ENCODE data around the gene SLC38A5. TPM values are rescaled to one million over a fixed set of nuclear protein-coding genes. Genes with fewer than 3 reads are reported as not detected.
"Not testable (repeated sequence)": the region's sequence is repeated elsewhere in the genome, so short reads cannot be mapped to it uniquely, and the experiment has no call there.

Gene SLC38A5
- total RNA-seq, 1 experiment from 2014 or later, result 0.05 TPM

DNA sequence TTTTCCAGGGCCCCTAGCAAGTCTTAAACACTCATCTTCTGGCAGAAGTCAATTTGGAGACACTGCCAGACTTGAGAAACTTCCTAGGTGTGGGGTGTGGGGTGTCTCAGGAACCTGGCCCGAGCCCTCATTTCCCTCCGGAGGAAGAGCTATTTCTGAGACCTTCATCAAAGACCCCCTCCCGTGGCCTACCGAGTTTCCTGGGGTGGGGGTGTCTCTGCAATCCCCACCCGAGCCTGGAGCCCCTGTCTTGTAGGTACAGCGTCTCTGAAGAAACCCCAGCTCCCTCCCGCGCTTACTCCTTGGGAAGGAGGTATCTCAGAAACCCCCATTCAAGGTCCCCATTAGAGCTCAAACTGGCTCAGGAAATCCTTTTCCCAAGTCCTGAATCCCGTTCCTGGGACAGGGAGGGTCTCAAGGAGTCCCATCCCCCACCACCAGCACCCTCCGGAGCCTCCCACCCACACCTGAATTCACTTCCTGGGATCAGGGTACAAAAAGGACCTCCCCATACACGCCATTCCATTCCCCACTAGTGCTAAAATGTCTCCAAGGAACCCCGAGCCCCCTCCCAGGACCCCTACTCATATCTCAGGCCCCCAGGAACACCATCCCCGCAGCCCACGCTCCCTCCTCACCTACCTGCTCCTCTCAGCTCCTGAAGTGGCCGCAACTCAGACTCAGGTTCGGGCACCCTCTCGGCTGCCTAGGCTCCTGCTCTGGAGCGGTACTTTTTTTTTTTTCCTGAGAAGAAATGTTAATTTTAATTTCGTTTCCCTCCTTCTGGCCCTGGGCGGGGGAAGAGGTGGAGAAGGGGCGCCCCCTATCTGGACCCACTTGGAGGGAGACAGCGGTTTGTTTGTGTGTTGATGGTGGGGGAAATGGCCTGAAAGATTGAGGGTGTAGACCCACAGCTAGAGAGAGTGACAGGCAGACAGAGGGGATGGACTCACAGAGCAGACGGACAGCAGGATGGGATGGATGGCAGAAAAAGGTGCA, 1.1 kb downstream of the SLC38A5 start:
- DNase-seq (ENCODE audit: low read depth), result no peak

DNA sequence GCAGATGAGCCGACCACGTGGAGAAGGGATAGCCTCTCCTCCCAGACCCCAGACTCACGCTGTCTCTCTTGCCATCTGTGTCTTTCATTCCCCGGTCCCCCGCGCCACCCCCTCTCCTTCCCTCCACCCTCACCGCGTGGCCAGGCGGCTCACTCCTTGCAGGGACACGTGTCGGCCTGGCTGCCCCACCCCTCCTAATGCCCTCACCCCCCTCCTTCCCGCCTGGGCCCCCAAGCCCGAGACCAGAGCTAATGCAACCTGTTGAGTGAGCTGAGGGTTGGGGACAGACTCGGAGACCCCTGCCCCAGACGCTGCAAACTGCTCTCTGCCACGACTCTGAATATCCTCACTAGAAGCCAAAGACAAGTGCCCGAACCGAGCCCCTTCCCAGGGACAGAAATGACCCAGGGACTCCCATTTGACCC, 1.8 kb downstream of the SLC38A5 start:
- DNase-seq (ENCODE audit: low read depth), result no peak

DNA sequence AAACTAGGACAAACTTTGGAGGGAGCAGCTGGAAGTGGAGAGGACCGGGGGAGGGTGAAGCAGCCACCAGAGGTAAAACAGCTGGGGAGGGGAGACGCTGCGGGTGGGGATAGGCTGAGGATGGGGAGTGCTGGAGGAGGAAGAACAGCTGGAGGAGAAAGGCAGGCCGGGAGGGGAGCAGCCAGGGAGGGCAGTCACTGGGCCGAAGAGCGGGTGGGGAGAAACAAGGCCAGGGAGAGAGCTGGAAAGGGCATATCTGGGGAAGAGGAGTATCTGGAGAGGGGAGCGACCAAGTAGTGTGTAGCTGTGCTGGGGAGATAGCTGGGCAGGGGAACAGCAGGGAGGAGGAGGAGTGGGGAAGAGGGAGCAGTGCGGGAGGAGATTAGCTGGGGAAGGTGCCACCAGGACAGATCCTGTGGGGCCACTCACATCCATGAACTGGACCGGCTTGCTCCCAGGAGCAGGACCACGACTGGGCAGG, 2.7 kb downstream of the SLC38A5 start:
- DNase-seq (ENCODE audit: low read depth), result no peak

DNA sequence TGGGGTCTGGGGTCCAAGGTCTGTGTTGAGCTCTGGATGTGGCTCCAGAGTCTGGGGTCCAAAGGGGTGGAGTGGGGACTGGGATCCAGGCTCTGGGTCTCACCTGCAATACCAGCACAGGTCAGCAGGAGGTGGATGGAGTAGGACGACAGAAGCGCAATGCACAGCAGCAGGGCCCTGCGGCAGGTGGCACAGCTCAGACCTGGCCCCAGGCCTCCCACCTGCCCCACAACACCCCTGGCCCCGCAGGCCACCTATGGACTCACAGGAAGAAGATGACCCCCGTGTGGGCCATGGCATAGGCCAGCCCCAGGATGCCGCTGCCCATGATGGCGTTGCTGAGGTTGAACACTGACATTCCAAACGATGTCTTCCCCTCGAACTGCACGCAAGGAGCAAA, 3.4 kb downstream of the SLC38A5 start:
- no peak for DNase-seq (ENCODE audit: low read depth)

DNA sequence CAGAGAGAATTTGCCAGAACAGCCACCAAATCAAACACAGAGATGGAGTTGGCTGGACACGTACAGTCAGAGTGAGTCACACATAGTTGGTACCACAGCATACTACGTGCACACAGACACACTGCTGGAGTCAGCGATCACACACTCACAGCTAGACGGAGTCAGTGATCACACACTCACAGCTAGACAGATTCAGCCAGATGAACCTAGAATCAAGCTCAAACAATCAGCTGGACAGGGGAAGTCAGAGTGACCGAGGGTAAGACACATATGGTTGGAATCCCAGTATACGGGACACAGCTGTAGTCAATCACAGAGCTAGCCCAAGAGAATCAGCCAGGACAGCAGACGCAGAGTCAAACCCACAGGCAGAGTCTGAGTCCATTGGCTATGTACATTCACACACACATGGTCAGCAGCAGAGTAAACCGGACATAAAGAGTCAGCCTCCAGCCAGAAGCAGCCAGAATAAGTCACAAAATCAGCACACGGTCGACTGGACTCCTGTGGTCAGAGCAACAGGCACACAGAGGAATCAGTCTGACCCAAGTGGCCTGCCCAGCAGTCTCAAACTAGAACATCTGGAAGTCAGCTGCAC, 4.6 kb downstream of the SLC38A5 start:
- DNase-seq (ENCODE audit: low read depth), result peak; percentile 85

DNA sequence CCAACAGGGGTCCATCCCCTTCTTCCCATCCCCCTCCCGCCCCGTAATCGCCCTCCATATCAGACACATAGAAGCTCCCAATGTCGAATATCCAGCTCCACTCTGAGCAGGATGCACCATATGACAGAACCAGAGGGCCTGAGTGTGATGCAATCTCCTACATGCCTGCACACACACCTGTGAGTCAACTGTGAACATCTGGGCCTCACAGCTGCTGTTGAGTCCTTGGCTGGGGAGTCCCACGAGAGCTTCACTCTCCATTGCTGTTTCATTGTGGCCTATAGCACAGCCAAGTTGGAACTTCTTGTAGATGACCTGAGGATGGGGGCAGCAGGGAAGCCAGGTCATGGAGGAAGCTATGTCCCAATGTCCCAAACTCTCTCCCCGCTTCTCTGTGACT, 8.2 kb downstream of the SLC38A5 start:
- DNase-seq (ENCODE audit: low read depth), result no peak

DNA sequence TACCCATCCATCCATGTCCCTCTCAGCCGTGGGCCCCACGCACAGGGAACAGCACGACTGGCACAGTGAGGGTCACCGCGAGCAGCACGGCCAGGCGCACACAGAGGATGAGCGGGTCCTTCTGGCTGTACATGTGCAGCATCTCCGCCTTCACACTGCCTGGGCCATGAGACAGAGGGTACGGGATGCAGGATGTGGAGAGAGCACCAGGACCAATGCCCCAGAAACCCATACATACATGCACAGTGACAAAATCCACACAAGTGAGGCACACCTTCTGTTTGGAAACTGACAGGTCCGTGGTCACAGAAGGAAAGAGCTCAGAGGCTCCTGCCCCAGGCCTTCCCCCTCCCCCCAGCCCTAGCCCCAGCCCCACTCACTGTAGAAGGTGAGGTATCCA, 9.5 kb downstream of the SLC38A5 start:
- no peak for DNase-seq (ENCODE audit: low read depth)

DNA sequence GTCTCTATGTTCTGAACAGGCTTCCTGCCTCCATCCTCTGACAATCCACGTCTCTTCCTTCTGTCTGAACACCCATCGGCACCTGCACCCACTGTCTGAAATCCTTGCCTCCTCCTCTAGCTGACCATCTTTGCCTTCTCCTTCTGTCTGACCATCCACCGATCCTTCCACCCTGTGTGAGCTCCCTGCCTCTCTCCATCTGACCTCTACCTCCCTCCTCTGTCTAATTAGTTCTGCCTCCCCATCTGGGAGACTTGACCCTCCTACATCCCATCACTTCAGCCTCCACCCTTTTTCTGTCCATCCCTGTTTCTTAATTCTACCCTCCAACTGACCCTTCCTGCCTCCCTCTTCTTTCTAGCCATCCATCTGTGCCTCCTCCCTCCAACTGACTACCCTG, 10.0 kb downstream of the SLC38A5 start:
- no peak for DNase-seq (ENCODE audit: low read depth)

DNA sequence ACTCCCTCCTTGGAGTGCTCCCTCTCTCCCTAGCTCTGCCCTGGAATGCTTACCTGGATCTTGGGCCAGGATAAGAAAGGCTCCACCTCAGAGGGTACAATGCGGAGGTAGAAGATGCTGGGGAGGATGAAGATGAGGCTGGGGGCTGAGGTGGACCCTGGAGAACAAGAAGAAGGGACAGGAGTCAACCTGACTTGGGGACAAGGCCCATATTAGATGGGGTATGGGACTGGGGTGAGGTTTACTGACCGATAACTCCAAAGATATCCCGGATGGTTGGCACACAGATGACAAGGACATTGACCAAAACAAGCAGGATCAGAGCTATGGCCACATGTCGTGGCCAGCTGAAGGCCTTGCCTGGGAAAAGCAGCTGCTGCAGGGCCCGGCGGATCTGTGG, 10.6 kb downstream of the SLC38A5 start:
- DNase-seq (ENCODE audit: low read depth), result no peak

DNA sequence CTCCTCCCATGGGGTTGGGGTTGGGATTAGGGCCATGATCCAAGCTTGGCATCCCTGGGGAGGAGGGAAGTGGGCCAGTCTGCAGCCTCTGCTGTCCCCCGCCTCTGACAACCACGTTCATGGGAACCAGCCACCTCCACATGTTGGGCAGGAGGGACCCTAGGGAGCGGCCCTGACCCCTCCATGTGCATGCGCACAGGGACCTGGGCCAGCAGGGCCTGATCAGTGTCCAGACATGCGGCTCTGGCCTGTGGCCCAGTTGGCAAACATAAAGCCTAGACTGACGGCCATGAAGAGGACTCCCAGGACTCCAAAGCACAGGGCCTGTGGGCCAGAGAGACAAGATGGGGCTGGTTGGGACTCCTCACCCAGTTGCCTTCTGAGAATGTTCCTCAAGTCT, 11.3 kb downstream of the SLC38A5 start:
- no peak for DNase-seq (ENCODE audit: low read depth)

DNA sequence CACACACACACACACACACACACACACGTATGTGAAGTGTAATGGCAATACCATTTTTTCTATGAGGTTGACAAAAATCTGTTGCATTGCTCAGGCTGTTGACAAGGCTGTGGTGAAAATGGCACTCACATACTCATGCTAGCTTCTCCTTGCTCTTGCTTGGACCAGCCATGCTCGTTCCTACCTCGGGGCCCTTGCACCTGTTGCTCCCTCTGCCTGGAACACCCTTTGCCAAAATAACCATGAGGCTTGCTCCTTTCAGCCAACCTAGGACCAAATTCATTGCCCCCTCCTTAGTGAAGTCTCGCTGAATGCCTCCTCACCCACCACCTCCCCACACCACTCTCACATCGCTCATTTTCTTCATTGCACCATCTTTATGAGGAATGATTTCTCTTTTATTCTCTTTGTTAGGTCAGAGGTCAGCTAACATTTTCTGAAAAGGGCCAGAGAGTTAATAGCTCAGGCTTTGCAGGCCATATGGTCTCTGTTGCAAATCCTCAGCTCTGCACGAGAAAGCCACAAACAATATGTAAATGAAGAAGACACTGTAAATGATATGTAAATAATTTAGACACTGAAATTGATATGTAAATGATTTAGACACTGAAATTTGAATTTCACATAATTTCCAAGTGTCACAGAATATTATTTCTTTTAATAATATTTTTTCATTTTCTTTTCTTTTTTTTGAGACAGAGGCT, 13.3 kb downstream of the SLC38A5 start:
- no peak for DNase-seq (ENCODE audit: low read depth)

DNA sequence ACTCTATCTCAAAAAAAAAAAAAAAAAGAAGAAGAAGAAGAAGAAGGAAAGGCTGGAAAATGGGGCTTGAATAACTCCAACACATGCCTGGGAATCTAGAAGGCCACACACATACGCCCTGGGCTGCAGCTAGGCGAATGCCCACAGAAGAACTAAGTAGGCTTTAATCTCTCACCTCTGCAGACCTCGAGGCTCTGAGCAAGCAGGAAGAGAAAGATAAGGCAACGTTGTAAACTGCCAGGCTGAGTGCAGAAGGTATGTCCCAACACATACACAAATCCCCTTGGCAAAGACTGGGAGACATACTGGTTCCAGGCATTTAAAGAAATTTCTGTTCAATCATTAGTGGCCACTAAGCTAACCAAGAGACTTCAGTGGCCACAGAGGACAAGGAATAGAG, 18.4 kb downstream of the SLC38A5 start:
- DNase-seq (ENCODE audit: low read depth), result no peak

DNA sequence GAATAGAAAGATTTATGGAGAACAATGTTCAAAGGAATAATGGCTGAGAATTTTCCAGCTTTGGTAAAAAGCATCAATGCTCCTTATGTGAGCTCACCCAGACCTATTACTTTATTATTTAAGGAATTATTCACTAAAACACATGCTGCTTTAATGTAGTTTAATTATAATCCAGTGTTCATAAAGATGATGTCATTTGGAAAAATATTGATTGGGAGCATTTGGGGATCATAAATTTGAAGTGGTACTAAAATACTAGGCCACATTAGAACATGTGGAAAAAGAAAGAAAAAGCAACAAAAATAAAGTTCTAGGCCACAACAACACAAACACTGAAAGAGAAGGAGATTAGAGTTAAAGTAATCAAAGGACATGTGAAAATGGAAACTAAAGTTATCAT, 20.0 kb downstream of the SLC38A5 start:
- no peak for DNase-seq (ENCODE audit: low read depth)

DNA sequence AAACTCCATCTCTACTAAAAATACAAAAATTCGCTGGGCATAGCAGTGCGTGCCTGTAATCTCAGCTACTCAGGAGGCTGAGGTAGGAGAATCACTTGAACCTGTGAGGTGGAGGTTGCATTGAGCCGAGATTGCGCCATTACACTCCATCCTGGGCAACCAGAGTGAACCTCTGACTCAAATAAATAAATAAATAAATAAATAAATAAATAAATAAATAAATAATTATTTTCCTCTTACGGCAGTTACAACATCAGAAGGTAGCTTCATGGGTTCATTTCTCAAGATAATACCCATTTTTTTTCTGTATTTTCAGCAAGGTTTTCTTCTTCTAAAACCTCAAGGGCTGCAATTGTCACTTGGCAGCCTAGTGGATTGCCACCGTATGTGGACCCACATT, 22.9 kb downstream of the SLC38A5 start:
- not testable (repeated sequence) for DNase-seq (ENCODE audit: low read depth)

DNA sequence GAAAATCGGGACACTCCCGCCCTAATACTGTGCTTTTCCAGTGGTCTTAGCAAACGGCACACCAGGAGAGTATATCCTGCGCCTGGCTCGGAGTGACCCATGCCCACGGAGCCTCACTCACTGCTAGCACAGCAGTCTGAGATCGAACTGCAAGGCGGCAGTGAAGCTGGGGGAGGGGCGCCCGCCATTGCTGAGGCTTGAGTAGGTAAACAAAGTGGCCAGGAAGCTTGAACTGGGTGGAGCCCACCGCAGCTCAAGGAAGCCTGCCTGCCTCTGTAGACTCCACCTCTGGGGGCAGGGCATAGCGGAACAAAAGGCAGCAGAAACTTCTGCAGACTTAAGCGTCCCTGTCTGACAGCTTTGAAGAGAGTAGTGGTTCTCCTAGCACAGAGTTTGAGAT, 36.3 kb downstream of the SLC38A5 start:
- DNase-seq (ENCODE audit: low read depth), result not testable (repeated sequence)

DNA sequence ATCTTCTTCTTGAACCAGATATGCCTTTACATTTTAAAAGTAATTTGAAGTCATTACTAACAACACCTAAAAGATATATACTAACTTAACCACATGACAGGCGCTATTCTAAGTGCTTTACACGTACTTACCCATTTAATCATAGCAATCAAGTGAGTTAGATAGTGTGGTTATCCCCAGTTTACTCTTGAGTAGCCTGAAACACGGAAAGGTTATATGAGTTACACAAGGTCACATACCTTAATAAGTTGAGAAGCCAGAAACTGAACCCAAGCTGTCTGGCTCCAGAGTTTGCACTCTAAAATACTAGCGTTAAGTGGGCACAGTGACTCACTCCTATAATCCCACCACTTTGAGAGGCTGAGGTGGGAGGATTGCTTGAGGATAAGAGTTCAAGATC, 39.9 kb downstream of the SLC38A5 start:
- DNase-seq (ENCODE audit: low read depth), result peak; percentile 60

DNA sequence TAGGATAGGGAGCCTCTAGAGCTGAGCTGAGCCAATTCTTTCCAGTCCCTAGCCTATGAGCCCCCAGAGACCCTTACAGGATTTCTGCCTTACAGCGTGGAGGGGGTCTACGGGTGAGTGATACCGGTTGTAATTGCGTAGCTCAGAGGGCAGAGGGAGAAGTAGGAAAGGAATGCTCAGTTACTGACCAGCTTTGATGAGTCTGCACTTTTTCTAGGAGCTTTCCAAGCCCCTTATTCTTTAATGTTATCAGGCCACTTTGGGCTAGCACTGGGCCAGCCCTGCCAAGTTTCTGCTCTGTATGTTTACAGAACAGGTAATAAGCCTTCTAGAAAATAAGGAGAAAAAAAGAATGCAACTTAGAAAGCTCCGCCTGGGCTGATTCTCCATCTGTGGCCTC, 40.5 kb downstream of the SLC38A5 start:
- DNase-seq (ENCODE audit: low read depth), result not testable (repeated sequence)

DNA sequence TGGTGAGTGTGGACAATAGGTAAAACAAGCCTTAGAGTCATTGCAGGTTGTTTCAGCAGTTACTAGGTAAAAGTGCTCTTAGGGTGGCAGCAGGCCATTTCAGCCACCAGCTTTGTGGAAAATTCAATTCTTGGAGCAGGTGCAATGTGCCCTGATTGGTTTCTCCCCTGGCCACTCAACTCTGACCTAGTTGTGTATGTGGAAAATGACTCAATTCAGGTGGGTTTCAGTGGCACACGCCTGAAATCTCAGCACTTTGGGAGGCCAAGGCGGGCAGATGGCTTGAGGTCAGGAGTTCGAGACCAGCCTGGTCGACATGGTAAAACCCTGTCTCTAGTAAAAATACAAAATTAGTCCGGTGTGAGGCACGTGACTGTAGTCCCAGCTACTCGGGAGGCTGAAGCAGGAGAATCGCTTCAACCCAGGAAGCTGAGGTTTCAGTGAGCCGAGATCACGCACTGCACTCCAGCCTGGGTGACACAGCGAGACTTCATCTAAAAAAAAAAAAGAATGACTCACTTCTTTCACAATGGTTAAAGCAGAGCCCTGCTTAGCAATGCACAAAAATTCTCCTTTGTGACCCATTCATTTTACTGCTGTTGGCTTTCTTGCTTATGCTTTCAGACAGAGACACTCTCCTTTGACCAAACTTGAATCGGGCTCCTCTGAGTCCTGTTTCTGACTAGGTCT, 42.9 kb downstream of the SLC38A5 start:
- not testable (repeated sequence) for DNase-seq (ENCODE audit: low read depth)

DNA sequence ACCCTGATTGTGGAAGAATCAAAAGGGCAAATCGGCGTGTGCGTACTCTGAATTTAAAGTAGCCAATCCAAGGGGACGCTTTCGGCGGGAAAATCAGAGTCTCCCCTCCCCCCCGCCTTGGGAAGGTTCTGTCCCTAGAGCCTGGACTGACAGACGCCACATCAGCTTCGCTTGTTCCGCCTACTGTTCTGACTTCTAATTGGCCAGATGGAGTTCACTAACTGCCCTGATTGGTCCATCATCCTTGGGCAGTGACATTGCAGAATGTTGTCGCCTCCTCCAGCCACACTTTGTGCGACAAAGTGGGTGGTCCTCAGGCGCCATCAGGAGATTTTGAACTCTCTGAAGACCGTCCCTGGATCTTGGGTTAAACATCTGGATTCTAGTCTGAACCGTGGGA, 58.2 kb downstream of the SLC38A5 start, which contains the start of gene SSX4B:
Gene SSX4B, minus strand, starts transcription at position 101 of the 400 bp plus-strand sequence. CDS start 588 bp downstream, outside the sequence.
- not testable (repeated sequence) for DNase-seq (ENCODE audit: low read depth)

All from M059J (cell line).